ENCODE results near the gene NPAS3.

NPAS3 gene

DNA sequence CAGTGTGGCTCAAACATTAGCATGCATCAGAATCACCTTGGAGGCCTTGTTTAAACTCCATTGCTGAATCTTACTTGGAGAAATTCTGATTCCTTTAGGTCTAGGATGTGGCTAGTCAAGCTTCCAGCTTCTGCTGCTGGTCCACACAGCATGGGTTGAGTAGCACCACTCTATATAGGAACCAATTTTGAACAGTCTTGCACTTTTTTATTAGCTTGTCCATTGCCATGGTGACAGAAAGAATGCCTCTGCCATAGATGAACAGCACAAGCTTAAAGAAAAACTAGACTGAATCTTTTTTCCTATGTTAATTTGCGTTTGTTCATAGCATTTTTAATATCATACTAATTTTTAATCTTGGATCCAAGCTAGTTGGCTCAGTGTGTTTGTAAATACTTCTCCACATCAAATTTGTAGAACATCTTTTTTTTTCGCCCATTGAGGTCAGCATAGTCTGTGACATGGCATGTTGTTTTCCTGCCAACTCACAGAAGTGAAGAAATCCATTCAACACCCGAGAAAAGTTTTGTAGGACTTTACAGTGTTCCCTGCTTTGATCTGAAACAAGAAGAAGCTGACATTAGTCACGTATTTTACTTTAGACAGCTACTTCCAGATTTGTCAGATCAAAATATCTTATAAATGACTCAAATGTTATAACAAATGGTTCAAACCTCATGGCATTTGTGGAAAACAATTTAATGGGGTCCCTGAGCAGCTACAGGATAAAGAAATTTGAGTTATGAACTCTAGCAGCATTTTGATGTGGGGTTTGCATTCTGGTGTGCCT, 573.4 kb downstream of the NPAS3 start:
- Histone ChIP-seq H3K36me3 (replicated peaks; ENCODE audit: low read depth, low read length) (no peaks in the 10 kb centered on the region), H3K4me1 (ENCODE audit: low read length) (peaks cover 70% of the 10 kb centered on the region), H2AFZ (ENCODE audit: low read depth, low read length) (peak overlapping the region; percentile 55), H3K27ac (ENCODE audit: low read length) (peak overlapping the region; percentile 57), H3K9me3 (ENCODE audit: insufficient read depth, low read length) (no peaks in the 10 kb centered on the region), H3K9ac (ENCODE audit: low read length) (peak overlapping the region; percentile 22; the same call in 1 of the 2 replicates), H3K4me2 (ENCODE audit: low read length) (peak overlapping the region; percentile 64), H3K27me3 (ENCODE audit: low read depth, low read length) (no peaks in the 10 kb centered on the region), H4K20me1 (ENCODE audit: insufficient read depth, low read length) (no peaks in the 10 kb centered on the region), H3K79me2 (ENCODE audit: low read length) (no peaks in the 10 kb centered on the region), H3K4me3 (ENCODE audit: low read length) (no peak overlapping the region)
- TF ChIP-seq, protein P1, sequence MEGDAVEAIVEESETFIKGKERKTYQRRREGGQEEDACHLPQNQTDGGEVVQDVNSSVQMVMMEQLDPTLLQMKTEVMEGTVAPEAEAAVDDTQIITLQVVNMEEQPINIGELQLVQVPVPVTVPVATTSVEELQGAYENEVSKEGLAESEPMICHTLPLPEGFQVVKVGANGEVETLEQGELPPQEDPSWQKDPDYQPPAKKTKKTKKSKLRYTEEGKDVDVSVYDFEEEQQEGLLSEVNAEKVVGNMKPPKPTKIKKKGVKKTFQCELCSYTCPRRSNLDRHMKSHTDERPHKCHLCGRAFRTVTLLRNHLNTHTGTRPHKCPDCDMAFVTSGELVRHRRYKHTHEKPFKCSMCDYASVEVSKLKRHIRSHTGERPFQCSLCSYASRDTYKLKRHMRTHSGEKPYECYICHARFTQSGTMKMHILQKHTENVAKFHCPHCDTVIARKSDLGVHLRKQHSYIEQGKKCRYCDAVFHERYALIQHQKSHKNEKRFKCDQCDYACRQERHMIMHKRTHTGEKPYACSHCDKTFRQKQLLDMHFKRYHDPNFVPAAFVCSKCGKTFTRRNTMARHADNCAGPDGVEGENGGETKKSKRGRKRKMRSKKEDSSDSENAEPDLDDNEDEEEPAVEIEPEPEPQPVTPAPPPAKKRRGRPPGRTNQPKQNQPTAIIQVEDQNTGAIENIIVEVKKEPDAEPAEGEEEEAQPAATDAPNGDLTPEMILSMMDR (IDR thresholded peaks at IDR 0.05; ENCODE audit: low read depth, low read length), result peak; percentile 41
- no peak for TF ChIP-seq EZH2phosphoT487 (IDR thresholded peaks at IDR 0.05; ENCODE audit: low read depth)

DNA sequence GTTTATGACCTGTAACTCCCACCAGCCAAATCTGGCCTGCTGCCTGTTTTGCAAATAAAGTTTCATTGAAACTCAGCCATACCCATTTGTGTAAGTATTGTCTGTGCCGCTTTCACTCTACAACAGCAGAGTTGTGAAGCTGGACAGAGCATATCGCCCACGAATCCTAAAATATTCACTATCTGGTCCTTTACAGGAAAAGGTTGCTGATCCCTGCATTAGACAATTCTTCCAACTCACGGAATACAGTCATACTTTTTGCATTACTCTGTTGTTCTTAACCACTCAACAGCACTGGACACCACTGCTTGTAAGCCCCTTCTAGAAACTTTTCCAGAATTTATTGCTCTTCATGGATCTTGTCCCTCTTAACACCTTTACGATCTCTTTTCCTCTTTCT, 576.8 kb downstream of the NPAS3 start:
- peak overlapping the region; percentile 21; the same call in 1 of the 2 replicates for H3K9ac ChIP-seq (ENCODE audit: low read length)
- no peak for TF ChIP-seq EZH2phosphoT487 (IDR thresholded peaks at IDR 0.05; ENCODE audit: low read depth)
- no peaks in the 10 kb centered on the region for H3K27me3 ChIP-seq (ENCODE audit: low read depth, low read length)
- no peaks in the 10 kb centered on the region for H3K36me3 ChIP-seq (replicated peaks; ENCODE audit: low read depth, low read length)
- no peaks in the 10 kb centered on the region for H3K9me3 ChIP-seq (ENCODE audit: insufficient read depth, low read length)
- peak overlapping the region; percentile 24; the same call in 1 of the 2 replicates for H3K4me3 ChIP-seq (ENCODE audit: low read length)
- H2AFZ ChIP-seq (ENCODE audit: low read depth, low read length), result 0 out of 2 replicates have a peak overlapping the region, but pooled peaks have one; percentile 6
- peak overlapping the region; percentile 59 for H3K4me2 ChIP-seq (ENCODE audit: low read length)
- no peaks in the 10 kb centered on the region for H3K79me2 ChIP-seq (ENCODE audit: low read length)
- H4K20me1 ChIP-seq (ENCODE audit: insufficient read depth, low read length), result no peaks in the 10 kb centered on the region
- H3K27ac ChIP-seq (ENCODE audit: low read length), result peak overlapping the region; percentile 60
- peaks cover 72% of the 10 kb centered on the region for H3K4me1 ChIP-seq (ENCODE audit: low read length)

DNA sequence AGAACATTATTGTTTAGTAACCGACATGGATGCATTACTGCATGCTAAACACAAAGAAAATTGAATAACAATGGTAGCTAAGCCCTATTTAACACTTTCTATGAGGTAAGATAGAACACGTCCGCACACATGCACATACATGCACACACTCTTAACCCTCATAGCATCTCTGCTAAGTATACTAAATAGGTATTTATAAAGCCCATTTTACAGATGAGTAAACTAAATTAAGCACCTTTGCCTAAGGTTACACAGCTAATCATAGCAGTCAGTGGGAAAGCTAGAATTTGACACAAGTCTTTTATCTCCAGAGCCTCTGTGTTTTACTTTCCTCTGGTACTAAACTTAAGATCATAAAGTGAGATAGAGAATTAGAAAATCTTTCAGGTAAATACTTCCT, 577.2 kb downstream of the NPAS3 start:
- no peak for TF ChIP-seq EZH2phosphoT487 (IDR thresholded peaks at IDR 0.05; ENCODE audit: low read depth)
- TF ChIP-seq, protein P1 (IDR thresholded peaks at IDR 0.05; ENCODE audit: low read depth, low read length), result no peak
- Histone ChIP-seq H2AFZ (ENCODE audit: low read depth, low read length) (no peak overlapping the region; the same call in 1 of the 2 replicates), H3K9me3 (ENCODE audit: insufficient read depth, low read length) (no peaks in the 10 kb centered on the region), H3K4me3 (ENCODE audit: low read length) (peak overlapping the region; percentile 24; the same call in 1 of the 2 replicates), H3K27ac (ENCODE audit: low read length) (peak overlapping the region; percentile 60), H3K27me3 (ENCODE audit: low read depth, low read length) (no peaks in the 10 kb centered on the region), H3K4me2 (ENCODE audit: low read length) (peak overlapping the region; percentile 59), H4K20me1 (ENCODE audit: insufficient read depth, low read length) (no peaks in the 10 kb centered on the region), H3K9ac (ENCODE audit: low read length) (peak overlapping the region; percentile 21; the same call in 1 of the 2 replicates), H3K4me1 (ENCODE audit: low read length) (peaks cover 67% of the 10 kb centered on the region), H3K79me2 (ENCODE audit: low read length) (no peaks in the 10 kb centered on the region), H3K36me3 (replicated peaks; ENCODE audit: low read depth, low read length) (no peaks in the 10 kb centered on the region)

DNA sequence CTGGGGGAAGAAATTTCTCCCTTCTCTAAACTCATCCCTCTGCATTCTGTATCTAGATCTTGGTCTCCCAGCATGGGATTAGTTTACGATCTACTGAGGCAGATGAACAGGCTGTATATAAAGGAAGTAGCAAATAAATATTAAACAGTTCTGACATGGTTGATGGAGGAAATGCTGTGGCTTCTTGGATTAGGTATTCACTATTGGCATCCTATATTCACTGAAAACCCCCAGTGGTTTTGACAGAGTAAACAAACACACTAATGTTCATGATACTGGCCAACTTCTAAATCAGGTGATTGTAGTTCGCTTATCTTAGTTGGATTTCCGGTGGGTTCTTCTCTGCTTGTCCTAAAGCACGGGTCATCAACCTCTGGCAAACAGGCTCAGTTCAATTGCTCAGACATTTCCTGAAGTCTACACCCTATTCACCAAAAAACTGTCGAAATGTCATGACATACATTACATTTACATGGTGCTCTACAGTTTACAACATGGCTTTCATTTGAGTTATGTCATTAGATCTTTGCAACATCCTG, 578.3 kb downstream of the NPAS3 start:
- Histone ChIP-seq H3K9ac (ENCODE audit: low read length) (no peak overlapping the region), H3K79me2 (ENCODE audit: low read length) (no peaks in the 10 kb centered on the region), H3K4me3 (ENCODE audit: low read length) (no peak overlapping the region), H3K36me3 (replicated peaks; ENCODE audit: low read depth, low read length) (no peaks in the 10 kb centered on the region), H3K27me3 (ENCODE audit: low read depth, low read length) (no peaks in the 10 kb centered on the region), H4K20me1 (ENCODE audit: insufficient read depth, low read length) (no peaks in the 10 kb centered on the region), H3K4me2 (ENCODE audit: low read length) (peak overlapping the region; percentile 59; the same call in 1 of the 2 replicates), H2AFZ (ENCODE audit: low read depth, low read length) (0 out of 2 replicates have a peak overlapping the region, but pooled peaks have one; percentile 29), H3K9me3 (ENCODE audit: insufficient read depth, low read length) (no peaks in the 10 kb centered on the region), H3K4me1 (ENCODE audit: low read length) (peaks cover 57% of the 10 kb centered on the region), H3K27ac (ENCODE audit: low read length) (no peak overlapping the region)
- TF ChIP-seq EZH2phosphoT487 (IDR thresholded peaks at IDR 0.05; ENCODE audit: low read depth), result no peak
- TF ChIP-seq, protein P1 (IDR thresholded peaks at IDR 0.05; ENCODE audit: low read depth, low read length), result no peak

All from OCI-LY3 (cell line).